GM18508 (cell line): ENCODE results near the gene CCDC179.

Experiments
- ATAC-seq: cut with Tn5 transposase; IDR thresholded peaks from one replicate; pipeline ENCODE4 v1.9.1; 2021; ENCODE audit warnings: moderate number of reproducible peaks; ENCODE audit not compliant: insufficient read depth, unreplicated experiment

Gene CCDC179

DNA sequence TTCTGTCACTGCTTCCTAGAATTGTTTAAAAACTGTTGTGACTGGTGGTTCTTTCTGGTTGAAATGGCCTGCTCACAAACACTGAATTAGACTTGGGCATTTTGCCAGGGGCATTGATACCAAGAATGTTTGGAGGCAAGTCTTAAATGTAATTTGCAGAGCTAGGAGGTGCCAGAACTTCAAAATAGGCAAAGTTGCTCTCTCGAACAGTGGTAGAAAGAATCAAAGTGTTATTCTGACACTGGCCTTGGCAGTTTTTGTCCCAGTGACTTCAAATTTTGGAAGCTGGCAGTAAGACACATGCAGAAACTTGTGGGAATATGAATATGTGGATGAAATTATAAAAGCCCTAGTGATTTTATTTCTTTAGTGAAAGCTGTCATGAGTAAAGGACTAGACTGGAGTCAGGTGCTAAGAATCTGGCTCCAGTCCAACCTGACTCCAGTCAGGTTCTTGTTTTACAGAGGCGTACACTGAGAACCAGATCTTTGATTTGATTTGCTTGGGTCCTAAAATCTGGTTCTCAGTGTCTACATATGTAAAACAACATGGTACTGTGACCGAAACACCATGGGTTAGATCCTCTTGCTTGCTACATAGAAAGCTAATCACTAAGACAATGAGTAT lies 51.6 kb downstream of the CCDC179 start:
- no peak for ATAC-seq

- peak; percentile 95 for ATAC-seq
Observed at GRCh38 chr11:22807855-22808570, 52.3 kb downstream of the CCDC179 start.

DNA sequence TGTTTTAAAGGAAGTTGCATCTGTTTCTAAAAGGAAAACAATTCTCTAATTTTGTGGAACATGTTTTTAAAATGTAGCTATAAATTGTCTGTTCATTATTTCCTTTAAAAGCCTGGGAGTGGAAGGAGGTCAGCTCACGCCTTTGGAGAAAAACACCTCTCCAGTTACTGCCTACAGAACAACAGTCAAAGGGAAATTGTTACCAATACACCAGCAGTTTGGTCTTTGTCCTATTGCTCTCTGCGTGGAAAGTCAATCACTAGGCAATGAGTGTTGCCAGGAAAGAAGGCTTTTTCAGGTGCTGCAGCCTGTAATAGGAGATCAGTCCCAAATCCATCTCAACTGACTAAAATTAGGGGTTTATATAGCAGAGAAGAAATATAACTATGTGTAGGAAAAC lies 52.9 kb downstream of the CCDC179 start:
- ATAC-seq, result no peak

- ATAC-seq, result no peak
Observed at GRCh38 chr11:22802861-22803260, 57.4 kb downstream of the CCDC179 start.

DNA sequence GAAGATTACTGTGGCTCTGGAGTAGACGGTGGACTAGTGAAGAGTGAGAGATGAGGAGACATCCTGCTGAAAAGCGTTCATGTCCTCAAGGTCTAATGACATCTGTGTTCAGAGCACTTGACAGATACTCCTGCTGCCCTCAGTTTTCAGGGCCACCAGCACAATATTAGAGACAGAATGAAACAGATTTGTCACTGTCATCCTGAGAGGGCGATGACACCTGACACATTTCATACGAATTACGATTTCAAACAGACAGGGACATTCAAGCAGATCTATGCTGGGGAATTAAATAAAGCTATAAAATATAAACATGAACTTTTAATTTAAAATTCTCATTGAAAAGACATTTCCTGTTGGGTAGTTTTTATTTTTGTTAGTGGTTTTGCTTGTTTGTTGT lies 59.8 kb downstream of the CCDC179 start:
- no peak for ATAC-seq

DNA sequence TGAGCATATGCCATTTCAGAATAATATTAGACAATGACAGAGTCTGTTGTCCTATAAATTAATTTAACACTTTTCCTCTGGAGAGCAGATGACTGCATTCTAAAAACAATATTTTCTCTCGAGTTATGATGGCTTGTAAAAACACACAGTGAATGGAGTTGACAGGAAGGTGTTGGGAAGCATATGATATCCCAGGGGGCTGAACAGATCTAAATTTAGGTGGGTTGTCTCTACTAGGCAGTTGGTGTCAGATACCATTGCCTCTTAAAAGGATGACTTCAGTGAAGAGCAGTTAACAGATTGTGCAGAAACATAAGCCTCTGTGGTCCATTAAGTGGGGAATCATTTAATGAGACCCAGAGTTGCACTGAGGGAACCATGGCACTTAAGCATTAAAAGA lies 61.4 kb downstream of the CCDC179 start:
- ATAC-seq, result no peak

DNA sequence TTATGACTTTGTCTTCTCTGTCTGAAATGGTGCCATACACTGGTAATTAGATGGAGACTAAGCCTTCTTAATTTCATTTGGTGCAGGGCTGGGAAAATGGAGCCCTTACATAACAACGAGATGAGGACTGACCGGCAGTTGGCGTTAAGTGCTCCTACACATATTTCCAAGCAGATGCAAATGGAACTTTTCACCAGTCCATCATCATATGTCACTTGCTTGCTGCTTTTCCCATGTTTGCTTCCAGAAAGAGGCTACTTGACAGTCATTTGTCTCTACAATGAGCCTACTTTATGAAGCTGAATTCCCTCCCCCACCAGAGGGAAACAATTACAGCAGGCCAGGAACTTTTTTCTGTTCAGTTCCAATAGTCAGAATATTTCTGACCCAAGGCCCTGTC lies 63.2 kb downstream of the CCDC179 start:
- ATAC-seq, result no peak
